ENCODE measurements around the gene PUS10.

DNA sequence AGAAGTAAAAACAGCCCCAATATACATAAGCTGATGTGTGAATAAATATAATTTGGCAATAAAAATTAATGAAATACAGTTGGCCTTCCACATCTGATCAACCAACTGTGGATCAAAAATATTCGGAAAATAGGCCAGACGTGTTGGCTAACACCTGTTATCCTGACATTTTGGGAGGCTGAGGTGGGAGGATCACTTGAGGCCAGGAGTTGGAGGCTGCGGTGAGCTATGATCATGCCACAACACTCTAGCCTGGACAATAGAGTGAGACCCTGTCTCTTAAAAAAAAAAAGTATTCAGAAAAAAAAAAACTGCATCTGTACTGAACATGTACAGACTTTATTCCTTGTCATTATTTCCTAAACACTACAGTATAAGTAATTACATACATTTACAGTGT lies 11.5 kb upstream of the PUS10 start:
- no peak for TF ChIP-seq POLR2A (IDR thresholded peaks at IDR 0.05)
- TF ChIP-seq, protein P1, sequence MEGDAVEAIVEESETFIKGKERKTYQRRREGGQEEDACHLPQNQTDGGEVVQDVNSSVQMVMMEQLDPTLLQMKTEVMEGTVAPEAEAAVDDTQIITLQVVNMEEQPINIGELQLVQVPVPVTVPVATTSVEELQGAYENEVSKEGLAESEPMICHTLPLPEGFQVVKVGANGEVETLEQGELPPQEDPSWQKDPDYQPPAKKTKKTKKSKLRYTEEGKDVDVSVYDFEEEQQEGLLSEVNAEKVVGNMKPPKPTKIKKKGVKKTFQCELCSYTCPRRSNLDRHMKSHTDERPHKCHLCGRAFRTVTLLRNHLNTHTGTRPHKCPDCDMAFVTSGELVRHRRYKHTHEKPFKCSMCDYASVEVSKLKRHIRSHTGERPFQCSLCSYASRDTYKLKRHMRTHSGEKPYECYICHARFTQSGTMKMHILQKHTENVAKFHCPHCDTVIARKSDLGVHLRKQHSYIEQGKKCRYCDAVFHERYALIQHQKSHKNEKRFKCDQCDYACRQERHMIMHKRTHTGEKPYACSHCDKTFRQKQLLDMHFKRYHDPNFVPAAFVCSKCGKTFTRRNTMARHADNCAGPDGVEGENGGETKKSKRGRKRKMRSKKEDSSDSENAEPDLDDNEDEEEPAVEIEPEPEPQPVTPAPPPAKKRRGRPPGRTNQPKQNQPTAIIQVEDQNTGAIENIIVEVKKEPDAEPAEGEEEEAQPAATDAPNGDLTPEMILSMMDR (IDR thresholded peaks at IDR 0.05) = no peak

Data from body of pancreas (tissue), 4 donors.